HG02642 (cell line): ENCODE data around the gene SLC13A5.
A peak's percentile ranks its signal among the peaks of the same experiment; 100 is the strongest.

Experiments used
- ATAC-seq: cut with Tn5 transposase; IDR thresholded peaks from one replicate; pipeline ENCODE4 v1.9.1; 2021; ENCODE audit warnings: mild to moderate bottlenecking; ENCODE audit not compliant: unreplicated experiment, poor library complexity

The SLC13A5 gene

DNA sequence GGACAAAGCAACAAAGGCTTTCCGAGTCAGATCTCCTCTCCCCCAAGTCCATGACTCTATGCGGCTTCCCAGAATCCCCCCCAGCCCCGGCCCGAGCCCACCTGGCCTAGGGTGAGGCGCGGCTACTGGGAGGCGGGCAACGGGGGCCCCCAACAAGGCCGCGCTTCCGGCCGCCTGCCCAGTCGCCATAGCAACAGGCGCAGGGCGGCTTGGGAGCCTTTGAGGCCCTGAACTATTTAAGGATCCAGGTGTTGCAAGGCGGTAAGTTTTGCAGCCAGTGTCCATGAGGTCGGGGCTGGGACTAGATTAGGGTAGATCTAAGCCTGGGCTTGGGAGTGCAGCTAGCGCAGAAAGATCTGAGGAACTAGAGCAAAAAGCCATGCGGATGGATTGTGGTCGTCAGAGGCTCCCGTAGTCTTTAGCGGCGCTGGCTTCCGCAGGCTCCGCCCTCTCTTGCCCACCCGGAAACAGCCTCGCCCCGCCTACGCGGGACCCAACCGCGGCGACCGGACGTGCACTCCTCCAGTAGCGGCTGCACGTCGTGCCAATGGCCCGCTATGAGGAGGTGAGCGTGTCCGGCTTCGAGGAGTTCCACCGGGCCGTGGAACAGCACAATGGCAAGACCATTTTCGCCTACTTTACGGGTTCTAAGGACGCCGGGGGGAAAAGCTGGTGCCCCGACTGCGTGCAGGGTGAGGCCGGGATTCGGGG lies 72.5 kb downstream of the SLC13A5 start, which contains the start of the genes KIAA0753 and TXNDC17:
Gene KIAA0753, minus strand, starts transcription at position 176 of the 711 bp plus-strand sequence. CDS start 5,608 bp downstream, outside the sequence.
Gene TXNDC17, plus strand, starts transcription at position 525 of the 711 bp plus-strand sequence. Its CDS starts 23 bp downstream, at position 548.
- peak; percentile 87 for ATAC-seq

DNA sequence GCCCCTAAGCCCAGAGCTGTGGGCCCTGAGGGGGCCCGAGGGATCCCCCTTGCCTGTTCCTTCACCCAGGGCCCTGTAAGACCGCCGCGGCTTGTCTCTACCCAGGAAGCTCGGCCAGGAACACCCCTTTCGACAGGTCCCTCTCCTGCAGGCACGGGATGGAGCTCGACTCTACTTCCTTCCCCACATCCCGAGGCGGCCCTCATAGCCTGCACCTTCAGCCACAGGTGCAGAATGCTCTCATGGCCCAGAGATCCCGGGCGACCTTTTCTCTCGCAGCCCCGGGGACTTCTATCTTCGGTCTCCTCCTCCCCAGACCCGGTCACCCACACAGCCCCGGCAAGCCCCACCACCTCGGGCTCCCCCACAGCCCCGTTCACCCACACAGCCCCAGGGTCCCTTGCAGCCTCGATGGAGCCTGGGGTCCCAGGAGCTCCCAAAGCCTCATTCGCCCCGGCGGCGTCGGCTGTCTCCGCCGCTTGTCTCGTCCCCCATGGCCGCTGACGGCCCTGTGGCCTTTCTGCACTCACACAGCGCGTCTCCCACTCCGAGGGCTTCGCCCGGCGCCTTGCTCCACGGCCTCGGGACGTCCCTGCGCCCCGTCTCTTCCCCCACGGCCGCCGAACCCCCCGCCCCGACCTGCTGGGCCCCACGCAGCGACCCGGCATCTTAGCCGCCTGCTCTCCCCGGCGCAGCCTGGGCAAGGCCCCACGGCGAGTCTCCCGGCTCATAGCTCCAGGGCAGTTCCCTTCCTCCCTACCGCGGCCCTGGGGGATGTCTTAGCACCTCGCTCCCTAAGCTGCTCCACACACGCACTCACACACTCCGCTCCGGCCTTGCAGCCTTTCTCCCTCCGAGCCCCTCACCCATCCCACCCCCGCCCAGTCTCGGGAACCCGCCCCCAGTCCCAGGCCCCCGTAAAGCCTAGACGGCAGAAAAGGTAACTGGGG lies 73.3 kb downstream of the SLC13A5 start:
- ATAC-seq: peak; percentile 11

DNA sequence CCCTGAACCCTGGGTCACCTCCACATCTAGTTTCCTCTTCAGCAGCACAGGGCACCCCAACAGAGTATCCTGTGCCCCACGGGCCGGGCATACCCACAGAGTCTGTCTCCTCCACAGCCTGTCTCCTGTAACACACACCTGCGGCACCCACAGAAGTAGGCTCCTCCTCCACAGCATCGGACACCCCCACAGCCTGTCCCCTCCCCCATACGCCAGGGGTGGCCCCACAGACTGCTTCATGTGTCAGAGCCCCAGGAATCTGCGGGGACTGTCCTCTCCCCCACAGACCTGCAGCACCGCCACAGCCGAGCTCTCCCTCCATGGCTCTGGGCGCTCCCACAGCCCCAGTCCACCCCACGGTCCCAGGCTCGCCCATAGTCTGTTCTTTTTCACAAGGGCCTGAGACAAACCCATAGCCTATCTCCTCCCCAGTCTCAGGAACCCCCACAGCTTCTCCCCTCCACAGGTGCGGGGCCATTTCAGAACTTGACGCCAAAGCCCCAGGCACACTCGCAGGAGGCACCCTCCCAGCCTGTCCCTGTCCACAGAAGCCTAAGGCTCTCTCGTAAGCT lies 74.1 kb downstream of the SLC13A5 start:
- ATAC-seq: no peak

DNA sequence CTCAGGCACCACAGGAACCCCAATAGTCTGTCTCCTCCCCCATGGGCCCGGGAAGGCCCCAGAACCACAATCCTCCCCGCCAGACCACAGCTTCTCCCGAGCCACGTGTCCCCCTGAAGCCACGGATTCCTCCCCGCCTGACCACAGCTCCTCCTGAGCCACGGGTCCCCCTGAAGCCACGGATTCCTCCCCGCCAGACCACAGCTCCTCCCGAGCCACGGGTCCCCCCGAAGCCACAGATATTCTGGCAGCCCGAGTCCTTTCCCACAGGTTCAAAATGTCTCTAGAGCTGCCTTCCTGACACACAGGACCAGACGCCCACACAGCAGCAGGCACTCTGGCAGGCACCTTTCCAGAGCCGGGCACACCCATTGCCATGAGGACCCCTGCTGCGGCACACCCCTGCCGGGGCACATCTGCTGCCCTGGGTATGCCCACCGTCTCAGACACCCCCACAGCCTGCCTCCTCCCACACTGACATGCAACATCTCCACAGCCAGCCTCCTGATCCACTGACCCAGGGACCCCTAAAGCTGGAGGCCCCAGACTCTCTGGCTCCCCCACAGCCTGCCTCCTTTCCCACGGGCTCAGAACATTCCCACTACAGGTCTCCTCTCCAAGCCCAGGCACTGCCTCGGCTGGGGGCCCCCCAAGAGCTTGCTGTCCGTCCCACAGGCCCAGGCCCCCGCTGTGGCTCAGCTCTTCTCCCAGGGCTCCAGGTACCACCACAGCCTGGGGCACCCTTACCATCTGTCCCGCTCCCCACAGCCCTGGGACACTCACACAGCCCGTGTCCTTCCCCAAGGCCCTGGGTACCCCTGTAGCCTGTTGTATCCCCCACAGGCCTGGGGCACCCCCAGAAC lies 74.9 kb downstream of the SLC13A5 start:
- no peak for ATAC-seq

DNA sequence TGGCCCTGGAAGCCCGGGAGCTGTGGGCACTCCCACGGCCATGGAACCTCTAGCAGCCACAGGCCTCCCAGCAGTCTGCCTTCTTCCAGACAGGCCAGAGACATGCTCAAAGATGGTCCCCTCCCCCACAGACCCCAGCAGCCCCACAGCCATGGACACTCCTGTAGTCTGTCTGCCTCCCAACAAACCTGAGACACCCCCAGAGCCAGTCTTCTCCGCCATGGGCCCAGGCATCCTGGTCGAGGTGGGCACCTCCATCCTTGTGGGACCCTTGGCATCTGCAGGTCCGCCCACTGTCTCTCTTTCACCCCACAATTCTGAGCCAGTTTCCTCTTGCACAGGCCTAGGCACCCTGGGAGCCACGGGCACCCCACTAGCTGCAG lies 75.7 kb downstream of the SLC13A5 start:
- ATAC-seq: no peak

DNA sequence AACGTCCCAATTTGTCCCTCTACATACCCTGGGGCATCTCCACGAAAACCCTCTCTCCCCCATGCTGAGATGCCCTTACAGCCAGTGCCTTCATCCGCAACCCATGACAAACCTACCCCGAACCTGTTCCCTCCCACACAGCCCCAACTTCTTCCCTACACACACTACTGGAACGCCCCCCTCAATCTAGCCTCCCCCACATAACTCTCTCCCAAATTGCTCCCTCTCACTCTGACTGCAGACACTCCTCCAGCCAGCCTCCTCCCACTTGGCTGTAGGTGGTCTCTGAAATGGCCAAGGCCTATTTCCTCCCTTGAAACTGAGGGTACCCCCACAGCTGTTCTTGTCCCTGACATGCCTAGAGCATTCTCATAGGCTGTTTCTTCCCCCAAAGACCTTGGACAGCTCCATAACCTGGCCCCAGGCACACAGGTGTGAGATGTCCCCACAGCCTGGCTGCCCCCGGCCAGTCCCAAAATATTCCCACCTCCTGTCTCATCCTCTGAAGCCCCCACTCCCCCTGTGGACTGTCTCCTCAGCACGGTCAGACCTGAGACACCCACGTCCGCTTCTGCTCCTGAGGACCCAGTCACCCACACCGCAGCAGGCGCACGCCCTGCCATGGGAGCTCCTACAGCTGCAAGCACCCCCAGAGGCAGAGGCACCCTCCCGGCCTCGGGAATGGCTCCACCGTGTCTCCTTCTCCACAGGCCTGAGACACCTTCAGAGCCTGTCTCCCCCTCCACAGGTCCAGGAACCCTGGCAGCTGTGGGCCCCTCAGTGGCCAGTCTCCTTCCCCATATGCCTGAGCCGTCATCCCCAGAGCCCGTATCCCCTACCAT lies 76.3 kb downstream of the SLC13A5 start:
- no peak for ATAC-seq

DNA sequence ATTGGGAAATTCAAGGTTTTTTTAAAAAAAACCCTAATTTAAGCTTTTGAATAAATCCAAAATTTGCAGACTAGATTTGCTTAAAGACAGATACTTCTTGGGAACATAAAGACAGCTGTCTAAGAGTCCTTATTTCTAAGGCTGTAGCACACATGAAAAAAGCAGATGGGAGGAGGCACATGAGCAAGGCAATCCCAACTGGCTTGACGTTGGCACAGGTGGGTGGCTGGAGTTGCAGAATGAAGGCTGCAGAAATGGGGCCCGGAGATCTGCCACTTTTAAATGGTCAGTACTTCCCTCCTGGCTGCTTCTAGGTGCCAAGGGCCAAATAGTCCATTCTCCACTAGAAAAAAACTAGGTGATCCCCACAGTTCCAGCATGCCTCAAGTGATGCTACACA lies 77.1 kb downstream of the SLC13A5 start:
- no peak for ATAC-seq
